Fibroblast of the aortic adventitia (primary cell): ENCODE data around the gene CHIT1. TPM values are rescaled to one million over a fixed set of nuclear protein-coding genes. Genes with fewer than 3 reads are reported as not detected.

Source experiments
- DNase-seq: peaks from one replicate; pipeline ENCODE4 v3.0.0-alpha.2; 2010; ENCODE audit warnings: low read depth
- H3K4me3 ChIP-seq: 2 replicates; pipeline ENCODE4 v1.5.1; 2011; ENCODE audit warnings: low read depth, mild to moderate bottlenecking, control low read depth, low read length, moderate library complexity
- total RNA-seq: library from RNA; depleted of rRNA; stranded (reverse); fragments of >200 nt; gene quantifications from 2 replicates; pipeline ENCODE4 v1.2.3, GENCODE V29; 2012; ENCODE audit warnings: low replicate concordance
- TF ChIP-seq, protein P1 (sequence below): IDR thresholded peaks from 2 replicates; pipeline ENCODE4 v1.5.1; 2011; ENCODE audit warnings: mild to moderate bottlenecking, low read length, control low read depth, inconsistent platforms; ENCODE audit not compliant: insufficient read depth

Gene CHIT1
- total RNA-seq, 1 donor, result not detected

DNA sequence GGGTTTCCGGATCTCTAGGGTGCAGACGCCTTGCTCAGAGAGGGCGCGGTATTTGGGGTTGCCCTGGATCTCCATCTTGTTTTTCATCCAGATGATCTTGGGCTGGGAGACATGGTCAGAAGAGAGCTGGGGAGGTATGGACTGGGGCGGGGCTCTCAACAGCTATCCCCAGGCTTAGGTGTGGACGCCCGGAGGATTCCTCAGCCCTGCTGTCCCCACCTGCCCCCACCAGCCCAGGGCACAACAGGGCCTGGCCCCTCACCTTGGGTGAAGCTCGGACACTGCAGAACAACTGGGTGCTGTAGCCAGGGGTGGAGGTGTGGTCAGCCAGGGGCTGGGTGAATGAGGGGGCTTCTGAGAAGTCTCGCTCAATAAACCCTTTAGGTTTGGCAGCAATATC, 60.5 kb downstream of the CHIT1 start:
- TF ChIP-seq, protein P1, sequence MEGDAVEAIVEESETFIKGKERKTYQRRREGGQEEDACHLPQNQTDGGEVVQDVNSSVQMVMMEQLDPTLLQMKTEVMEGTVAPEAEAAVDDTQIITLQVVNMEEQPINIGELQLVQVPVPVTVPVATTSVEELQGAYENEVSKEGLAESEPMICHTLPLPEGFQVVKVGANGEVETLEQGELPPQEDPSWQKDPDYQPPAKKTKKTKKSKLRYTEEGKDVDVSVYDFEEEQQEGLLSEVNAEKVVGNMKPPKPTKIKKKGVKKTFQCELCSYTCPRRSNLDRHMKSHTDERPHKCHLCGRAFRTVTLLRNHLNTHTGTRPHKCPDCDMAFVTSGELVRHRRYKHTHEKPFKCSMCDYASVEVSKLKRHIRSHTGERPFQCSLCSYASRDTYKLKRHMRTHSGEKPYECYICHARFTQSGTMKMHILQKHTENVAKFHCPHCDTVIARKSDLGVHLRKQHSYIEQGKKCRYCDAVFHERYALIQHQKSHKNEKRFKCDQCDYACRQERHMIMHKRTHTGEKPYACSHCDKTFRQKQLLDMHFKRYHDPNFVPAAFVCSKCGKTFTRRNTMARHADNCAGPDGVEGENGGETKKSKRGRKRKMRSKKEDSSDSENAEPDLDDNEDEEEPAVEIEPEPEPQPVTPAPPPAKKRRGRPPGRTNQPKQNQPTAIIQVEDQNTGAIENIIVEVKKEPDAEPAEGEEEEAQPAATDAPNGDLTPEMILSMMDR, result no peak
- H3K4me3 ChIP-seq, result no peak overlapping the region
- DNase-seq, result no peak

DNA sequence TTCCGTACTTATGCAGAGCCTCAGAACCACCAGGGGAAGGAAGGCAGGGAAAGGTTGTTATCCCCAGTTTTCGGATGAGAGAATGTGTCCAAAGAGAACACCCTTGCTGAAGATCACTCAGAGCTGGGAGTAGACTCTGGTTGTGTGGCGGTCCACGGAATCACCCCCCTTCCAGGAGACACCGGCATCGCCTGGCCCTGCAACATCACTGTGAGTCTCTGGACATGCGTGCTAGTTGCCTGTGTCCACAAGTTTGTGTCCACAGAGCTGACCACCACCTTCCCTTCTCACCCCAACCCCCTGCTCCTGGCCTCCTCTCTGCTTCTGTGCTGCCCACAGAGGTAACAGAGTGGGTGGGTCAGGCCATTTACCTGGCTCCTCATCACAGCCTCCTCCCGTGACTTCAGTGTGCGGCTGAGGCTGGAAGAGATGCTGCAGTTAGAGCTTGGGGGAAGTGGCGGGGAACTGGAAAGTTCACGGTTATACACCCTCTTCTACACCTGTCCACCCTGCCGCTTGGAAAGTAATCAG, 61.2 kb downstream of the CHIT1 start:
- DNase-seq, result no peak
- no peak overlapping the region for H3K4me3 ChIP-seq
- TF ChIP-seq, protein P1, result no peak

DNA sequence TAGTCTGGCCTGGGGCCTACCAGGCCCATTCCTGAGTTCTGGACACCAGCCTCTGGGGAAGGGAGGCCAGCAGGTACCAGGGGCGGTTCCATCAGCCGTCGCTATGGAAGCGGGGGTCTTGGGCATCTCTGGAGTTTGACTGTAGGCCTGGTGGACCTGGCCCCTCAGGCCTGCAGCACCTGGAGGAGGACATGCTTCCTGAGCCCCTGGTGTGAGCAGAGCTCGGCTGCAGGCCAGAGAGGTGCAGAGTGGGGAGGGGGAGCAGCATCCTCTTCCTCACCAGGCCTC, 61.6 kb downstream of the CHIT1 start:
- no peak overlapping the region for H3K4me3 ChIP-seq
- no peak for DNase-seq
- TF ChIP-seq, protein P1, result no peak

DNA sequence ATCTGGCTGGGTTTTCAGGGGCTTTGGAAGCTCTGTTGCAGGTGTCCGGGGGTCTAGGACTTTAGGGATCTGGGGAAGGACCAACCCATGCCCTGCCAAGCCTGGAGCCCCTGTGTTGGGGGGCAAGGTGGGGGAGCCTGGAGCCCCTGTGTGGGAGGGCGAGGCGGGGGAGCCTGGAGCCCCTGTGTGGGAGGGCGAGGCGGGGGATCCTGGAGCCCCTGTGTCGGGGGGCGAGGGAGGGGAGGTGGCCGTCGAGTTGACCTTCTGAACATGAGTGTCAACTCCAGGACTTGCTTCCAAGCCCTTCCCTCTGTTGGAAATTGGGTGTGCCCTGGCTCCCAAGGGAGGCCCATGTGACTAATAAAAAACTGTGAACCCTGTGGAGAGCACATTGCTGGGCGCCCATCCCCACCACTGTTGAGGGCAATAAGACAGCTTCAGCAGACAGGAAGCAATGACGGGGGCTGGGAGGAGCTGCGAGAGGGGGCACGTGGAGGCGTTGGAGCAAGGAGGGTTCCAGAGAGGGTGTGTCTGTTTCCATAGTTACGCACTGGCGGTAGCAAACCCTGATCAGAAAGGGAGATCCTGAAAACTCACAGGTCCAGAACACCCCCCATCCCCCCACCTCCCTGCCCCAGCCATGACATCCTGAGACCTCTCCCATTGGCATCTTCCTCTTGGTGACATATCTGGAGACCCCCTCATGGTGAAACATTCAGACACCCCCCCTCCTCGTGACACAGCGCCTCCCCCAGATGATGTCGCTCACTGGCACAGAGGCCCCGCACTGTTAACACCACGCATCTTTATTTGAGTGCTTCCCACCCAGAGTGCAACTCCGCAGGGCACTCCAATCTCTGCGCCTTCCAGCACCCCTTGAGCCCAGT, 62.2 kb downstream of the CHIT1 start:
- H3K4me3 ChIP-seq, result no peak overlapping the region
- DNase-seq, result no peak
- TF ChIP-seq, protein P1, result no peak

DNA sequence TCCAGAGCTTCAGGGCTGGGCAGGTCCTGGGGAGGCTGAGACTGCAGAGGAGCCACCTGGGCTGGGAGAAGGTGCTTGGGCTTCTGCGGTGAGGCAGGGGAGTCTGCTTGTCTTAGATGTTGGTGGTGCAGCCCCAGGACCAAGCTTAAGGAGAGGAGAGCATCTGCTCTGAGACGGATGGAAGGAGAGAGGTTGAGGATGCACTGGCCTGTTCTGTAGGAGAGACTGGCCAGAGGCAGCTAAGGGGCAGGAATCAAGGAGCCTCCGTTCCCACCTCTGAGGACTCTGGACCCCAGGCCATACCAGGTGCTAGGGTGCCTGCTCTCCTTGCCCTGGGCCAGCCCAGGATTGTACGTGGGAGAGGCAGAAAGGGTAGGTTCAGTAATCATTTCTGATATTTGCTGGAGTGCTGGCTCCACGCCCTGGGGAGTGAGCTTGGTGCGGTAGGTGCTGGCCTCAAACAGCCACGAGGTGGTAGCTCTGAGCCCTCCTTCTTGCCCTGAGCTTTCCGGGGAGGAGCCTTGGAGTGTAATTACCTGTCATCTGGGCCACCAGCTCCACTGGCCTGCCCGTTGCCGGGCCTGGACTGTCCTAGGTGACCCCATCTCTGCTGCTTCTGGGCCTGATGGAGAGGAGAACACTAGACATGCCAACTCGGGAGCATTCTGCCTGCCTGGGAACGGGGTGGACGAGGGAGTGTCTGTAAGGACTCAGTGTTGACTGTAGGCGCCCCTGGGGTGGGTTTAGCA, 63.1 kb downstream of the CHIT1 start:
- TF ChIP-seq, protein P1, result peak; percentile 17
- peak; percentile 22 for DNase-seq
- H3K4me3 ChIP-seq, result no peak overlapping the region

Other genes starting within 250 kb of the CHIT1 start
- 76.2 and 118 TPM in 2 replicates for gene TMEM183A, start 222.3 kb downstream of the CHIT1 start, total RNA-seq
- gene PPFIA4, start 203.2 kb downstream of the CHIT1 start, total RNA-seq, result 1.3 and 10.0 TPM in 2 replicates
- not detected in 2 replicates for gene MYOG, start 143.7 kb downstream of the CHIT1 start, total RNA-seq
- gene ADORA1, start 101.9 kb downstream of the CHIT1 start, total RNA-seq, result 0.72 and 6.5 TPM in 2 replicates
- 0.08 TPM in 1 of 2 replicates, not detected in the other for gene MYBPH, start 53.8 kb downstream of the CHIT1 start, total RNA-seq
- 3.0 and 5.5 TPM in 2 replicates for gene CHI3L1, start 43.0 kb downstream of the CHIT1 start, total RNA-seq
- 16.7 and 18.2 TPM in 2 replicates for gene BTG2, start 75.8 kb upstream of the CHIT1 start, total RNA-seq
- gene FMOD, start 121.4 kb upstream of the CHIT1 start, total RNA-seq, result 6.6 and 9.1 TPM in 2 replicates
- 1.4 and 3.7 TPM in 2 replicates for gene PRELP, start 246.1 kb upstream of the CHIT1 start, total RNA-seq